GM18517 (cell line): ENCODE measurements around the gene ARL15.

Source experiments
- ATAC-seq: cut with Tn5 transposase; IDR thresholded peaks from one replicate; pipeline ENCODE4 v1.9.1; 2021; ENCODE audit warnings: mild to moderate bottlenecking, moderate library complexity; ENCODE audit not compliant: unreplicated experiment

The ARL15 gene

DNA sequence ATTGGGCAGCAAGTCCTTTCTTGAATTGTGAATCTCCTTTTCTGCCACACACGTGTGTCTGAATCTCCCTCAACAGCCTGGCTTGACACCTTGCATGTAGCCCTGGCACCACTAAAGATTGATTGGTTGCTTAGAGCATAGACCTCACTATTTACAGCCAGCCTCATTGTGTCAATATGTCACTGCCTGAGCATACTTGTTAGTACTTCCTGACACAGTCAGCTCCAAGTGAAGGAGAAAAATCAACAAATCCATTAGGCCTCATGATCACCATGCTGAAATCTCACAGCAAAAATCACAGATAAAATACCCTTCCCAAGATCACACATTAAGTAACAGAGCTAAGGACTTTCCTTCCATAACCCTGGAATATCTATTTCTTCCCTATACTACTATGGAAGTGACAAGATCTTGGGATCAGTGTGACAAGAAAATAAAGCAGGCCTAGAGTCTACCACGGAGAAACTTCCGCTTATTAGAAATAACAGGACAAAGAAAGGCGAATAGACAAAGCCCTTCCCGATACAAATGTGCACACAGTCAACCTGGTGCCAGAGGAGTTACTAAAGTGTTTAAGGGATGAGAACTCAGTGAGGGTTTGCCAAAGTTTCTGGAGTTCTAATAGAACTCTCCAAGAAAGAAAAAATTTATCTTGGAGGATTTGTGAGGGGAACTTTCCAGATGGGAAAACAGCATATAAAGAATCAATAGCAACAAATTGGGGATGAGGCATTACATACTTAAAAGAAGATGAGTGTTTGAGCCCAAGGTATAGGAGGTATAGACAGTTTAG, 5.6 kb upstream of the ARL15 start:
- no peak for ATAC-seq

DNA sequence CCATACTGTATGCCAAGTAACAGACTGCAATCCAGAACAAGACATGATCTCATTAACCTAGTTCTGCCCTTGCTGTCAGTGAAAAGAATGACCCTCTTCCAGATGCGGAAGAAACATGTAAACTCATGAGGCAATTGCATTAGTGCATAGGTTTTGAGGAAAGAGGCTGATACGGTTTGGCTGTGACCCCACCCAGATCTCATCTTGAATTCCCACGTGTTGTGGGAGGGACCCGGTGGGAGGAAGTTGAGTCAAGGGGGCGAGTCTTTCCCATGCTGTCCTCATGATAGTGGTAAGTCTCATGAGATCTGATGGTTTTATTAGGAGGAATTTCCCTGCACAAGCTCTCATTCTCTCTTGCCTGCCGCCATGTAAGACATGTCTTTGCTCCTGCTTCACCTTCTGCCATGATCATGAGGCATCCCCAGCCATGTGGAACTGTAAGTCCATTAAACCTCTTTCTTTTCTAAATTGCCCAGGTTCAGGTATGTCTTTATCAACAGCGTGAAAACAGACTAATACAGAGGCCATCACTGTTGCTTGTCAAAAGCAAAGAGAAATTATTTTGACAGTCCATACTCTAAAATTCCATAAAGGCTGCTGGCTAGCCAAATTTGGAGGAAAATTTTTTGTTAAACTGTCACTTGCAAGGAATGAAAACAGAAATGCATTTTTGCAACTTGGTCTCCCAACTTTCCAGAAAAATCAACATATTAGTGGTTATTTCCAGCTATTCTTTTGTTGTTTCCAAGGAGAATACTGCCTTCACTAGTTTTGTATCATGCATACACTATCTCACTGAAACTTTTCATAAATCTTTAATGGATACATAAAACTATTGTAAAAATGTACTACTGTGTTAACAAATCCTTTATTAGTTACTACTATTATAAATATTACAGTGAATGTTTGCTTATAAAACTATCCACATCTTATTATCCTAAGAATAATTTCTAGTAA, 3.2 kb upstream of the ARL15 start:
- no peak for ATAC-seq

DNA sequence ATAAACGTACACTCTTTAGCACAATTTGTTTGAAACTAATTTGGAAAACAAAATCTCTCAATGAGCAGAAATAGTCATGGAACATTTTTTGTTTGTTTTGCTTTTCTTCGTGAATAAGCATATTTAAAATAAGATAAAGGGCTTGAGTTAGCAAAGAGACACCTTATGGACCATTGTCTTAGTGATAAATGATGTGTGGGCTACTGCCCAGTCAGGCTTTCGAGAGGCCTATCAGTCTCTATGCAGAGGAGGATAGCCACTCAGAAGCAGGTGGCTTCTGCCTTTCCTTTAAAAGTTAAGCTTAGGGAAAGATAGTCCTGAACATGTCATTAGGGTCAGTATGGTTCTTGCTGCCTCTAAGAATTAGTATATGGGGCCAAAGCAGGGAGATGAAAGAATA, 2.1 kb upstream of the ARL15 start:
- ATAC-seq = no peak

DNA sequence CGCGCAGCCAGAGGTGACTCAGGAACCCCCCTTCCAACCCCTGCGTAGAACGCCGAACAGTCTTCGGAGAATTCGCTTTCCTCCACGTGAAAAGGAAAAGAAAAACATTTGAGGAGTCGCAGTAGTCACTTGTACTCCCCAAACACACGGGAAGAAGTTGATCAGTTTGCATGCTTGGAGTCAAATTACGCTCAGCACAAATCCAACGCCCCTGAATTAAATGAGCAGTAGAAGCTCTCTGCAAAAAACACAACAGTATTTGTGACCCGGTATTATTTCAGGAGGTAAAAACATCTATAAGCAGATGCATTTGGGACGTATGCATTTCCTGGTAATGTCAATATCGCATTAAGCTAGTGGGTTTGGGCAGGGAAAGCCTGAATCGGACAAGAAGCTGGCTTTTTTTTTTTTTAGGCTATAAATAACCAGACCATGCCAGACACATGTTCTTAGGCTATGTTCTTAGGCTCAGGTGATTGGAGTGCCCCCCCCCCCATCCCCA, 854 bp upstream of the ARL15 start:
- no peak for ATAC-seq

GRCh38 chr5:54309691-54310432, 511 bp downstream of the ARL15 start:
- ATAC-seq = peak; percentile 11

GRCh38 chr5:54309276-54309675, 1.1 kb downstream of the ARL15 start:
- no peak for ATAC-seq

DNA sequence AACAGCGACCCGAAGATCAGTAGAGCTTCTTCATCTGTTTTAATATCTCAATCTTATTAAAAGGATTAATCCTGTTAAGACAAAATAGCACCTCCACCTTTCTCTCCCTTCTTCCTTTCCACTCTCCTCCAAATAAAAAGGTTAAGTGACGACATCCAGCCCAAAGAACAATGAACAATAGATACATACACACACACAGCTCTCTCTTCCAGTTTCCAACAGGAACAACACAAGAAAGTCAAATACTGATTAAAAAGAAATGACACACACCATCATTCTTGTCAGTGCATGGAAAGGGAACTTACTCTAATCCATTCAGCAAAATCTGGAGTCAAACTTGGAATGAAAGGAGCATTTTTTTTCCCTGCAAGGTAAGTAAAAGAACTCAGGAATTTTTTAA, 2.8 kb downstream of the ARL15 start:
- ATAC-seq = no peak

DNA sequence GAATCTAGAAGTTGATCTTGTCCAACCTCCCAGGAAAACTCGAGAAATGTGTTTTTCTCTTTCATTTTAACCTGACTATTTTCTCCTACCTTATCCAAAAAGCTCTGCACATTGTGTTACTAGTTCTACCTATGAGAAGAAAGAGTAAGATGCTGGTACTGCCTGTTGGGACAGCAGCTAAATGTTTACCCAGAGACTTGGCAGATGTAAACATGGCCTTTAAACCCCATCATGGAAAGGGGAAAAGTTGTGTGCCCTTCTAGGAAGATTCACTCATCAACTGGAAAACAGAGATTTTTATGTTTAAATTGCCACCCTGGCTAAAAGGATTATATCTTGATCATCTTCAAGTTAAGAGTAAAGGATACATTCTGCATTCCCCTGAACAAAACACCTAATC, 3.5 kb downstream of the ARL15 start:
- ATAC-seq = no peak

DNA sequence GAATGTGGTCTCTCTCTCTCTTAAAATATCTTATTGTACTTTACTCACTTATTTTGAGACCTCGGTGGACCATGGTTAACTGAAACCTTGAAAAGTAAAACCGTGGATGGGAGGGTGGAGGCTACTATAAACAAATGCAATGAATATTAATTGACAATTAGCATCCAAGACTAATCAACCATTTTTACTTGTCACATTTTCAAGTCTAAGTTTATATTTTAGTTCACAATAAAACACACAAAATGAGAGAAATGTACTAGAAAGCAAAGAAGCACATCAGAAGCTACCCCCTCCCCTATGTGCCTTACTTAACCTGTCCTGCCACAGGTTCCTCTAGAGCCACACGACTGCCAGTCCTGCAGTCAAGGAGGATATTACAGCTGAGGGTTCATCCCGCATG, 4.6 kb downstream of the ARL15 start:
- no peak for ATAC-seq

DNA sequence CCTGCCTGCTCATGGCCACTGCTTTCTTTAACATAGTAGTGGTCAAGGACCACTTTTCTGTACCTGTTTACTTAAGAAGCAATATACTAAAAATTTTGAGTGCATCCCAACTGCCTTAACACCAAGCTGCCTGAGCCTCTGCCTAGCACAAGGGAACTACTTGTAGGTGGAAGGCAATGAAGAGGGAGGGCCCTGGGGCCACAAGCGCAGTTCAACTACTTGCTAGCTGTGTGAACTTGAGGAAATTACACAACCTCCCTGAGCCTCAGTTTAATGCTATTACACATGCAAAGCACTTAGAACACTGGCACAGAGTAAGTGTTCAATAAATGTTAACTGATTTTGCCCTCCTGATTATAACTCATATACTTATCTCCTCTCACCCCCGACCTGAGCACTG, 6.3 kb downstream of the ARL15 start:
- no peak for ATAC-seq

- no peak for ATAC-seq
Measured at GRCh38 chr5:54302267-54302687, 8.1 kb downstream of the ARL15 start.

- ATAC-seq = no peak
Measured at GRCh38 chr5:54301849-54302248, 8.5 kb downstream of the ARL15 start.

DNA sequence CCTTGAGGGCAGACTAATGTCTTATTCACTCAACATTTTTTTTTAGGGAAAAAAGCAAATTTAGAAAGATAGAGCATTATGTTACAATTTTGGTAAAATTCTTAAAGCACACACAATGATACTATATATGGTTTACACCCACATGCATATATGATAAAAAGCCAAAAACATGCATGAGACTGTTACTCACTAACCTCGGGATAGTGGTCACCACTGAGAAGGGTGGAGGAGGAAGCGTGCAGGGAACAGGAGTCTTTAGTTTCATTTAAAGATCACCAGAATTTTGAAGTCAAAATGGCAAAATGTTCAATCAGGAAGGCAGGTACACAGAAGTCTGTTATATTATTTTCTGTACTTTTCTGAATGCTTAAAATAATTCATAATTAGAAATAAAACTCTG, 9.2 kb downstream of the ARL15 start:
- no peak for ATAC-seq

- ATAC-seq = no peak
Measured at GRCh38 chr5:54298947-54299346, 11.4 kb downstream of the ARL15 start.

DNA sequence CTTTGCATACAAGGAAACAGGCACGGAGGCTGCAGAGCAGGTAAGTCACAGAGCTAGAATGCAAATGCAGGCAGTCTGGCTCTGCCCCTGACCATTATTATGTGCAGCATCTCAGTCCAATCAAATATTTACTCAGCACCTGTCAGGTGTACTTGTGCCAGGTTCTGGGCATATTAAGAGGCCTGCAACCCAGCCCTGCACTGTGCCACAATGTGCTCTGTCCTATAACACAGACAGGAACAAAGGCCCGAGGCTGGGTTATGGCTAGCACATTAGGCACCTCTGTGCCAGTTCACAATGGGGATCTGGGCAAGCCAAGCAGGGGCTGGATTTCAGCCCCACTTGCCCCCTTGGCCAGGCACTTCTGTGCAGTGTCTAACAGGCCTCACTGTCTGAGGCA, 14.0 kb downstream of the ARL15 start:
- ATAC-seq = no peak

- no peak for ATAC-seq
Measured at GRCh38 chr5:54295651-54296276, 14.6 kb downstream of the ARL15 start.

GRCh38 chr5:54294097-54294667, 16.2 kb downstream of the ARL15 start:
- no peak for ATAC-seq

DNA sequence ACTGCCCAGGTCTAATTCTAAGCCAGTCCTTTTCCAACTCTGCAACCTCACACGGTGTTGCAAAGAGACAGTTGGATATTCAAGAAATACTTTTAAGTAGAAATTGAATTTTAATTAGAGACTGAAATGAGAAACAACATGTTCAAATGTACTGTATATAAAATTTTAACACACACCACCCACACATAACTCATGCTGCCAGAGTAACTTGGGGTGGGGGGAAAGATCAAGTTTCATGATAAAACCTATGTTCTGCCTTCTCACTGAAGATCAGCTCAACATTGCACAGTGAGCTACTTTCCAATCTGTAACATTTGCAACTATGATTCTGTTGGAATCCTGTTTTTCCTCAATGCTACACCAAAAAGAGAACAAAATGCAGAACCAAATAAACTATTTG, 17.5 kb downstream of the ARL15 start:
- no peak for ATAC-seq

GRCh38 chr5:54291498-54291897, 18.9 kb downstream of the ARL15 start:
- ATAC-seq = no peak

GRCh38 chr5:54289769-54290168, 20.6 kb downstream of the ARL15 start:
- no peak for ATAC-seq
